H9 (cell line): ENCODE data around the gene CXXC5. TPM values are rescaled to one million over a fixed set of nuclear protein-coding genes. Genes with fewer than 3 reads are reported as not detected.

Experiments
- DNase-seq: peaks from one replicate; pipeline ENCODE4 v3.0.0-alpha.2; 2017
- H2AFZ ChIP-seq: one replicate; pipeline ENCODE4 v1.6.1; 2013; ENCODE audit warnings: mild to moderate bottlenecking, low read length, control low read depth, moderate library complexity
- H2AK5ac ChIP-seq: 2 replicates; pipeline ENCODE4 v1.6.1; 2013; ENCODE audit warnings: low read length, control low read depth, mixed read lengths; ENCODE audit not compliant: insufficient read length
- H2BK120ac ChIP-seq: one replicate; pipeline ENCODE4 v1.6.1; 2013; ENCODE audit warnings: low read depth, mild to moderate bottlenecking, low read length, control low read depth, inconsistent platforms; ENCODE audit not compliant: poor library complexity, severe bottlenecking
- H2BK12ac ChIP-seq: 2 replicates; pipeline ENCODE4 v1.6.1; 2013; ENCODE audit warnings: low read length, control low read depth, mixed read lengths, low read depth; ENCODE audit not compliant: insufficient read length
- H2BK15ac ChIP-seq: 2 replicates; pipeline ENCODE4 v1.6.1; 2013; ENCODE audit warnings: low read depth, low read length, control low read depth
- H2BK20ac ChIP-seq: one replicate; pipeline ENCODE4 v1.6.1; 2013; ENCODE audit warnings: low read depth, mild to moderate bottlenecking, low read length, control low read depth, inconsistent platforms; ENCODE audit not compliant: poor library complexity, severe bottlenecking
- H2BK5ac ChIP-seq: 2 replicates; pipeline ENCODE4 v1.6.1; 2013; ENCODE audit warnings: low read length, control low read depth, mixed read lengths; ENCODE audit not compliant: insufficient read length
- H3K14ac ChIP-seq: 2 replicates; pipeline ENCODE4 v1.6.1; 2013; ENCODE audit warnings: low read length, control low read depth; ENCODE audit not compliant: insufficient read depth
- H3K18ac ChIP-seq: 2 replicates; pipeline ENCODE4 v1.6.1; 2013; ENCODE audit warnings: low read depth, mild to moderate bottlenecking, mixed read lengths, low read length, control low read depth; ENCODE audit not compliant: insufficient read length
- H3K23ac ChIP-seq: 2 replicates; pipeline ENCODE4 v1.6.1; 2013; ENCODE audit warnings: low read length, control low read depth, mixed read lengths, low read depth; ENCODE audit not compliant: insufficient read length
- H3K23me2 ChIP-seq: 2 replicates; pipeline ENCODE4 v1.6.1; 2013; ENCODE audit warnings: low read depth, mild to moderate bottlenecking, mixed read lengths, low read length, control low read depth; ENCODE audit not compliant: insufficient read length, poor library complexity, severe bottlenecking
- H3K27ac ChIP-seq: 2 replicates; pipeline ENCODE4 v1.5.1; 2013; ENCODE audit warnings: low read length, control low read depth, mixed read lengths, low read depth; ENCODE audit not compliant: insufficient read length
- H3K27me3 ChIP-seq: 2 replicates; pipeline ENCODE4 v1.6.1; 2013; ENCODE audit warnings: low read length, control low read depth, inconsistent platforms; ENCODE audit not compliant: insufficient read depth
- H3K4ac ChIP-seq: 2 replicates; pipeline ENCODE4 v1.6.1; 2013; ENCODE audit warnings: low read depth, mild to moderate bottlenecking, control low read depth, inconsistent platforms, low read length, moderate library complexity
- H3K4me1 ChIP-seq: 2 replicates; pipeline ENCODE4 v1.6.1; 2013; ENCODE audit warnings: low read length, control low read depth, inconsistent platforms; ENCODE audit not compliant: insufficient read depth
- H3K4me2 ChIP-seq: 2 replicates; pipeline ENCODE4 v1.6.1; 2013; ENCODE audit warnings: low read length, control low read depth, mixed read lengths; ENCODE audit not compliant: insufficient read length, insufficient read depth
- H3K56ac ChIP-seq: 2 replicates; pipeline ENCODE4 v1.6.1; 2013; ENCODE audit warnings: low read depth, mild to moderate bottlenecking, mixed read lengths, low read length, control low read depth; ENCODE audit not compliant: insufficient read length
- H3K79me1 ChIP-seq: 2 replicates; pipeline ENCODE4 v1.6.1; 2013; ENCODE audit warnings: low read depth, mild to moderate bottlenecking, moderate library complexity, low read length, control low read depth, inconsistent platforms; ENCODE audit not compliant: insufficient read depth, poor library complexity, severe bottlenecking
- H3K79me2 ChIP-seq: 2 replicates; pipeline ENCODE4 v1.6.1; 2013; ENCODE audit warnings: low read length, control low read depth, inconsistent platforms; ENCODE audit not compliant: insufficient read depth
- H3K9ac ChIP-seq: 2 replicates; pipeline ENCODE4 v1.6.1; 2013; ENCODE audit warnings: low read length, control low read depth, mixed read lengths; ENCODE audit not compliant: insufficient read length; ENCODE audit errors: extremely low read depth
- H3K9me3 ChIP-seq: one replicate; pipeline ENCODE4 v1.6.1; 2013; ENCODE audit warnings: low read depth, low read length, inconsistent platforms; ENCODE audit not compliant: control insufficient read depth
- H3T11ph ChIP-seq: one replicate; pipeline ENCODE4 v1.6.1; 2013; ENCODE audit warnings: mild to moderate bottlenecking, low read length, control low read depth, inconsistent platforms
- H4K20me1 ChIP-seq: one replicate; pipeline ENCODE4 v1.6.1; 2013; ENCODE audit not compliant: control insufficient read depth, insufficient read length, insufficient read depth
- H4K5ac ChIP-seq: 2 replicates; pipeline ENCODE4 v1.6.1; 2013; ENCODE audit warnings: low read depth, mild to moderate bottlenecking, mixed read lengths, low read length, control low read depth; ENCODE audit not compliant: insufficient read length
- H4K8ac ChIP-seq: replicated peaks from 2 replicates; pipeline ENCODE4 v1.6.1; 2013; ENCODE audit warnings: low read length, control low read depth, mixed read lengths, low read depth; ENCODE audit not compliant: insufficient read length
- H4K91ac ChIP-seq: 2 replicates; pipeline ENCODE4 v1.6.1; 2013; ENCODE audit warnings: low read depth, mild to moderate bottlenecking, moderate library complexity, mixed read lengths, low read length, control low read depth; ENCODE audit not compliant: insufficient read length
- H3K27ac Mint-ChIP-seq, 3 experiments: 2 replicates in 2 of 3; 3 replicates in 1 of 3; pipeline ENCODE4 v1.8.0; 2020 to 2021; ENCODE audit warnings: mixed read lengths in 3 of 3, mild to moderate bottlenecking in 1 of 3, moderate library complexity in 1 of 3
- H3K27me3 Mint-ChIP-seq: 2 replicates; pipeline ENCODE4 v1.8.0; 2021; ENCODE audit warnings: low read depth, mild to moderate bottlenecking, moderate library complexity, mixed read lengths
- H3K36me3 Mint-ChIP-seq, 3 experiments: 2 replicates in 2 of 3; 3 replicates in 1 of 3; pipeline ENCODE4 v1.8.0; 2020 to 2021; ENCODE audit warnings: low read depth in 3 of 3, mixed read lengths in 3 of 3; ENCODE audit not compliant: insufficient read depth in 1 of 3
- H3K4me1 Mint-ChIP-seq, 2 experiments: 2 replicates each; pipeline ENCODE4 v1.8.0; 2020; ENCODE audit warnings: mixed read lengths in 2 of 2
- H3K4me3 Mint-ChIP-seq, 2 experiments: 2 replicates in 1 of 2; 3 replicates in 1 of 2; pipeline ENCODE4 v1.8.0; 2020 to 2021; ENCODE audit warnings: mild to moderate bottlenecking in 2 of 2, mixed read lengths in 2 of 2, moderate library complexity in 1 of 2
- H3K9me3 Mint-ChIP-seq, 2 experiments: 2 replicates in 1 of 2; 3 replicates in 1 of 2; pipeline ENCODE4 v1.8.0; 2020; ENCODE audit warnings: mild to moderate bottlenecking in 2 of 2, mixed read lengths in 2 of 2, moderate library complexity in 1 of 2
- WGBS: extraction: QIAGEN DNeasy Blood & Tissue Kit; methylation state at CpG from one replicate; pipeline ENCODE4 v1.1.7; 2013; ENCODE audit warnings: missing lambda C conversion rate, low lambda C conversion rate, mixed read lengths; ENCODE audit not compliant: insufficient read length; ENCODE audit errors: extremely low coverage; 5-methylcytosine and 5-hydroxymethylcytosine counted together
- total RNA-seq: library from RNA; stranded (reverse); gene quantifications from 2 replicates; pipeline ENCODE4 v1.2.1, GENCODE V29; 2021
- TF ChIP-seq, protein P1 (sequence below): fragments of 200-600 bp; sonication (generic); conservative IDR thresholded peaks from 3 replicates; pipeline ENCODE4 v1.8.0; 2021; ENCODE audit warnings: antibody characterized with exemption, mild to moderate bottlenecking

Gene CXXC5
- total RNA-seq, 1 experiment from 2014 or later = 105 TPM

DNA sequence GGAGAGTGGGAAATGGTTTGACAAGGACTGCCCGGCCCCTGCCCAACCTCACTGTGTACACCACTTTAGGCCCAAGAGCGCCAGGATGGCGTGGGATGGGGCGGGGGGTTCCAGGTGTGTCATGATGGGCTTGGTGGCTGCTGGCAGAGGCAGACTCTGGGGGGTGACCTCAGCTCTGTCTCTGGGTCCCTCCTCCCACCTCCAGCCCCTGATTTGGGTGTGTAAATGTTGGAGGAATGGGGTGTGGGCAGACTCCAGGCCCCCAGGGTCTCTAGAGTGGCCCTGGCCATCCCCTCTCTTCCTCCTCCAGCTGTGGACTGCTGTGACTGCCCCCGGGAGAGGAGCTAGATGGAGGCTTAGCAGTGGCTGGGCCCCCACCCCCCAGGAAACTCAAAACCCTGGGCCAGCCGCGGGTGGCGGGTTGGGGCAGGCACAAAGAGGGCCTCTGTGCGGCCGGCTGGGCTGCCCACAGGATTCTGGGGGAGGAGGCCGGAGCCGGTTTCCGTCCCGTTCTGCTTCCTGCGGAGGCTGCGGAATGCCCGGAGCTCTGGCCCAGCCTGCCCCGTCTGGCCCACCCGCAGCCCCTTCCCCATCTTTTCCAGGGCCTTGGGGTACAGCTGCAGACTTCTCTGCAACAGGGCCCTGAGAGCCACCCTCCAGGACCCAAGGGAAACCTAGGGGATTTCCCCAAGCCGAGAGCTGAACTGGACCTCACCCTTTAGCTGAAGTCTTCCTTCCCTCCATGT, 23.1 kb downstream of the CXXC5 start:
- no peak overlapping the region for H2BK15ac ChIP-seq
- DNase-seq = no peak
- H3K27me3 ChIP-seq = no peaks in the 10 kb centered on the region
- Mint-ChIP-seq H3K4me1 (peaks cover 42 to 55% of the 10 kb centered on the region in 2 experiments), H3K4me3 (no peak overlapping the region), H3K27ac (peak overlapping the region in 1 of 3 experiments; percentile 87; a peak in 1 of 7 replicates), H3K27me3 (no peaks in the 10 kb centered on the region), H3K36me3 (peaks cover 0 to 6% (median 2%) of the 10 kb centered on the region in 3 experiments; a peak in 3 of 7 replicates), H3K9me3 (no peaks in the 10 kb centered on the region)
- H3K27ac ChIP-seq = no peak overlapping the region
- no peak overlapping the region for H2BK20ac ChIP-seq
- H4K20me1 ChIP-seq = no peaks in the 10 kb centered on the region
- no peak overlapping the region for H4K8ac ChIP-seq
- no peak overlapping the region for H3K56ac ChIP-seq
- peaks cover 15% of the 10 kb centered on the region; the same call in 1 of the 2 replicates for H3K4me1 ChIP-seq
- H3K4ac ChIP-seq = no peak overlapping the region
- H3K79me2 ChIP-seq = peaks cover 43% of the 10 kb centered on the region; the same call in 1 of the 2 replicates
- TF ChIP-seq, protein P1, sequence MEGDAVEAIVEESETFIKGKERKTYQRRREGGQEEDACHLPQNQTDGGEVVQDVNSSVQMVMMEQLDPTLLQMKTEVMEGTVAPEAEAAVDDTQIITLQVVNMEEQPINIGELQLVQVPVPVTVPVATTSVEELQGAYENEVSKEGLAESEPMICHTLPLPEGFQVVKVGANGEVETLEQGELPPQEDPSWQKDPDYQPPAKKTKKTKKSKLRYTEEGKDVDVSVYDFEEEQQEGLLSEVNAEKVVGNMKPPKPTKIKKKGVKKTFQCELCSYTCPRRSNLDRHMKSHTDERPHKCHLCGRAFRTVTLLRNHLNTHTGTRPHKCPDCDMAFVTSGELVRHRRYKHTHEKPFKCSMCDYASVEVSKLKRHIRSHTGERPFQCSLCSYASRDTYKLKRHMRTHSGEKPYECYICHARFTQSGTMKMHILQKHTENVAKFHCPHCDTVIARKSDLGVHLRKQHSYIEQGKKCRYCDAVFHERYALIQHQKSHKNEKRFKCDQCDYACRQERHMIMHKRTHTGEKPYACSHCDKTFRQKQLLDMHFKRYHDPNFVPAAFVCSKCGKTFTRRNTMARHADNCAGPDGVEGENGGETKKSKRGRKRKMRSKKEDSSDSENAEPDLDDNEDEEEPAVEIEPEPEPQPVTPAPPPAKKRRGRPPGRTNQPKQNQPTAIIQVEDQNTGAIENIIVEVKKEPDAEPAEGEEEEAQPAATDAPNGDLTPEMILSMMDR = no peak
- no CpG with 5 or more reads among the region's 20 CpGs for WGBS
- no peak overlapping the region for H3K18ac ChIP-seq
- no peak overlapping the region for H2AFZ ChIP-seq
- H2BK5ac ChIP-seq = no peak overlapping the region
- H3K79me1 ChIP-seq = no peaks in the 10 kb centered on the region
- H2BK12ac ChIP-seq = no peak overlapping the region
- H3K23ac ChIP-seq = no peak overlapping the region
- H3T11ph ChIP-seq = no peak overlapping the region
- H3K14ac ChIP-seq = no peak overlapping the region
- H4K91ac ChIP-seq = no peak overlapping the region
- no peak overlapping the region for H4K5ac ChIP-seq
- no peaks in the 10 kb centered on the region for H3K9me3 ChIP-seq
- H3K23me2 ChIP-seq = no peaks in the 10 kb centered on the region
- no peak overlapping the region for H2BK120ac ChIP-seq
- H2AK5ac ChIP-seq = no peak overlapping the region
- H3K4me2 ChIP-seq = no peak overlapping the region
- no peak overlapping the region for H3K9ac ChIP-seq
